H9 (cell line): Measurements from ENCODE around the gene PDE7B. TPM values are rescaled to one million over a fixed set of nuclear protein-coding genes. Genes with fewer than 3 reads are reported as not detected.

Experiments
- DNase-seq: peaks from one replicate; pipeline ENCODE4 v3.0.0-alpha.2; 2017
- H2AFZ ChIP-seq: one replicate; pipeline ENCODE4 v1.6.1; 2013; ENCODE audit warnings: mild to moderate bottlenecking, low read length, control low read depth, moderate library complexity
- H2AK5ac ChIP-seq: 2 replicates; pipeline ENCODE4 v1.6.1; 2013; ENCODE audit warnings: low read length, control low read depth, mixed read lengths; ENCODE audit not compliant: insufficient read length
- H2BK120ac ChIP-seq: one replicate; pipeline ENCODE4 v1.6.1; 2013; ENCODE audit warnings: low read depth, mild to moderate bottlenecking, low read length, control low read depth, inconsistent platforms; ENCODE audit not compliant: poor library complexity, severe bottlenecking
- H2BK12ac ChIP-seq: 2 replicates; pipeline ENCODE4 v1.6.1; 2013; ENCODE audit warnings: low read length, control low read depth, mixed read lengths, low read depth; ENCODE audit not compliant: insufficient read length
- H2BK15ac ChIP-seq: 2 replicates; pipeline ENCODE4 v1.6.1; 2013; ENCODE audit warnings: low read depth, low read length, control low read depth
- H2BK20ac ChIP-seq: one replicate; pipeline ENCODE4 v1.6.1; 2013; ENCODE audit warnings: low read depth, mild to moderate bottlenecking, low read length, control low read depth, inconsistent platforms; ENCODE audit not compliant: poor library complexity, severe bottlenecking
- H2BK5ac ChIP-seq: 2 replicates; pipeline ENCODE4 v1.6.1; 2013; ENCODE audit warnings: low read length, control low read depth, mixed read lengths; ENCODE audit not compliant: insufficient read length
- H3K14ac ChIP-seq: 2 replicates; pipeline ENCODE4 v1.6.1; 2013; ENCODE audit warnings: low read length, control low read depth; ENCODE audit not compliant: insufficient read depth
- H3K18ac ChIP-seq: 2 replicates; pipeline ENCODE4 v1.6.1; 2013; ENCODE audit warnings: low read depth, mild to moderate bottlenecking, mixed read lengths, low read length, control low read depth; ENCODE audit not compliant: insufficient read length
- H3K23ac ChIP-seq: 2 replicates; pipeline ENCODE4 v1.6.1; 2013; ENCODE audit warnings: low read length, control low read depth, mixed read lengths, low read depth; ENCODE audit not compliant: insufficient read length
- H3K23me2 ChIP-seq: 2 replicates; pipeline ENCODE4 v1.6.1; 2013; ENCODE audit warnings: low read depth, mild to moderate bottlenecking, mixed read lengths, low read length, control low read depth; ENCODE audit not compliant: insufficient read length, poor library complexity, severe bottlenecking
- H3K27ac ChIP-seq: 2 replicates; pipeline ENCODE4 v1.5.1; 2013; ENCODE audit warnings: low read length, control low read depth, mixed read lengths, low read depth; ENCODE audit not compliant: insufficient read length
- H3K27me3 ChIP-seq: 2 replicates; pipeline ENCODE4 v1.6.1; 2013; ENCODE audit warnings: low read length, control low read depth, inconsistent platforms; ENCODE audit not compliant: insufficient read depth
- H3K4ac ChIP-seq: 2 replicates; pipeline ENCODE4 v1.6.1; 2013; ENCODE audit warnings: low read depth, mild to moderate bottlenecking, control low read depth, inconsistent platforms, low read length, moderate library complexity
- H3K4me1 ChIP-seq: 2 replicates; pipeline ENCODE4 v1.6.1; 2013; ENCODE audit warnings: low read length, control low read depth, inconsistent platforms; ENCODE audit not compliant: insufficient read depth
- H3K4me2 ChIP-seq: 2 replicates; pipeline ENCODE4 v1.6.1; 2013; ENCODE audit warnings: low read length, control low read depth, mixed read lengths; ENCODE audit not compliant: insufficient read length, insufficient read depth
- H3K56ac ChIP-seq: 2 replicates; pipeline ENCODE4 v1.6.1; 2013; ENCODE audit warnings: low read depth, mild to moderate bottlenecking, mixed read lengths, low read length, control low read depth; ENCODE audit not compliant: insufficient read length
- H3K79me1 ChIP-seq: 2 replicates; pipeline ENCODE4 v1.6.1; 2013; ENCODE audit warnings: low read depth, mild to moderate bottlenecking, moderate library complexity, low read length, control low read depth, inconsistent platforms; ENCODE audit not compliant: insufficient read depth, poor library complexity, severe bottlenecking
- H3K79me2 ChIP-seq: 2 replicates; pipeline ENCODE4 v1.6.1; 2013; ENCODE audit warnings: low read length, control low read depth, inconsistent platforms; ENCODE audit not compliant: insufficient read depth
- H3K9ac ChIP-seq: 2 replicates; pipeline ENCODE4 v1.6.1; 2013; ENCODE audit warnings: low read length, control low read depth, mixed read lengths; ENCODE audit not compliant: insufficient read length; ENCODE audit errors: extremely low read depth
- H3K9me3 ChIP-seq: one replicate; pipeline ENCODE4 v1.6.1; 2013; ENCODE audit warnings: low read depth, low read length, inconsistent platforms; ENCODE audit not compliant: control insufficient read depth
- H3T11ph ChIP-seq: one replicate; pipeline ENCODE4 v1.6.1; 2013; ENCODE audit warnings: mild to moderate bottlenecking, low read length, control low read depth, inconsistent platforms
- H4K20me1 ChIP-seq: one replicate; pipeline ENCODE4 v1.6.1; 2013; ENCODE audit not compliant: control insufficient read depth, insufficient read length, insufficient read depth
- H4K5ac ChIP-seq: 2 replicates; pipeline ENCODE4 v1.6.1; 2013; ENCODE audit warnings: low read depth, mild to moderate bottlenecking, mixed read lengths, low read length, control low read depth; ENCODE audit not compliant: insufficient read length
- H4K8ac ChIP-seq: replicated peaks from 2 replicates; pipeline ENCODE4 v1.6.1; 2013; ENCODE audit warnings: low read length, control low read depth, mixed read lengths, low read depth; ENCODE audit not compliant: insufficient read length
- H4K91ac ChIP-seq: 2 replicates; pipeline ENCODE4 v1.6.1; 2013; ENCODE audit warnings: low read depth, mild to moderate bottlenecking, moderate library complexity, mixed read lengths, low read length, control low read depth; ENCODE audit not compliant: insufficient read length
- H3K27ac Mint-ChIP-seq, 3 experiments: 2 replicates in 2 of 3; 3 replicates in 1 of 3; pipeline ENCODE4 v1.8.0; 2020 to 2021; ENCODE audit warnings: mixed read lengths in 3 of 3, mild to moderate bottlenecking in 1 of 3, moderate library complexity in 1 of 3
- H3K27me3 Mint-ChIP-seq: 2 replicates; pipeline ENCODE4 v1.8.0; 2021; ENCODE audit warnings: low read depth, mild to moderate bottlenecking, moderate library complexity, mixed read lengths
- H3K36me3 Mint-ChIP-seq, 3 experiments: 2 replicates in 2 of 3; 3 replicates in 1 of 3; pipeline ENCODE4 v1.8.0; 2020 to 2021; ENCODE audit warnings: low read depth in 3 of 3, mixed read lengths in 3 of 3; ENCODE audit not compliant: insufficient read depth in 1 of 3
- H3K4me1 Mint-ChIP-seq, 2 experiments: 2 replicates each; pipeline ENCODE4 v1.8.0; 2020; ENCODE audit warnings: mixed read lengths in 2 of 2
- H3K4me3 Mint-ChIP-seq, 2 experiments: 2 replicates in 1 of 2; 3 replicates in 1 of 2; pipeline ENCODE4 v1.8.0; 2020 to 2021; ENCODE audit warnings: mild to moderate bottlenecking in 2 of 2, mixed read lengths in 2 of 2, moderate library complexity in 1 of 2
- H3K9me3 Mint-ChIP-seq, 2 experiments: 2 replicates in 1 of 2; 3 replicates in 1 of 2; pipeline ENCODE4 v1.8.0; 2020; ENCODE audit warnings: mild to moderate bottlenecking in 2 of 2, mixed read lengths in 2 of 2, moderate library complexity in 1 of 2
- CTCF ChIP-seq: fragments of 200-600 bp; sonication (generic); conservative IDR thresholded peaks from 3 replicates; pipeline ENCODE4 v1.8.0; 2021; ENCODE audit warnings: antibody characterized with exemption, mild to moderate bottlenecking
- WGBS: extraction: QIAGEN DNeasy Blood & Tissue Kit; methylation state at CpG from one replicate; pipeline ENCODE4 v1.1.7; 2013; ENCODE audit warnings: missing lambda C conversion rate, low lambda C conversion rate, mixed read lengths; ENCODE audit not compliant: insufficient read length; ENCODE audit errors: extremely low coverage; 5-methylcytosine and 5-hydroxymethylcytosine counted together
- total RNA-seq: library from RNA; stranded (reverse); gene quantifications from 2 replicates; pipeline ENCODE4 v1.2.1, GENCODE V29; 2021

Gene PDE7B
- total RNA-seq, 1 experiment from 2014 or later, result not detected

DNA sequence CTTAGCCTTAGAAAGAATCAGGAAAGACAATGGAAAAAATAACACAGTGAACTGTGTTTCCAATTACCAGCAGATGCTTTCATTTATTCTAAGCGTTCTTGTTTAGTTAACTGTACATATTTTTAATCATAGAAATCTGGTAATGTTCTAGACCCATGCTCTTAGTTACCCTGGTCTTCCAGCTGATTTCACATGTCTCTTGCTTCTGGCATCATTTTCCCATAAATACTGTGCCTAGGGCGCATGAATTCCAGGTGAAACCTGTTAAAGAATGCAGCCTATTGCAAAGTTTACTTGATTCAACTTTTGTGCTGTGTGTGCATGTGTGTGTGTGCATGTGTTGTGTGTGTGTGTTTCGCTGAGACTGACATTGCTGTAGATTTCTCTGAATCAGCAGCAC lies 178.6 kb downstream of the PDE7B start:
- TF ChIP-seq CTCF, result no peak
- Histone ChIP-seq H3K14ac (no peak overlapping the region), H3K79me2 (no peaks in the 10 kb centered on the region), H2BK5ac (no peak overlapping the region), H4K20me1 (no peaks in the 10 kb centered on the region), H3K27ac (no peak overlapping the region), H3K9ac (no peak overlapping the region), H3K23ac (no peak overlapping the region), H3K18ac (no peak overlapping the region), H3T11ph (no peak overlapping the region), H3K4ac (no peak overlapping the region), H2AK5ac (no peak overlapping the region), H2AFZ (no peak overlapping the region), H3K27me3 (no peaks in the 10 kb centered on the region), H4K91ac (no peak overlapping the region), H4K5ac (no peak overlapping the region), H3K56ac (no peak overlapping the region), H3K9me3 (no peaks in the 10 kb centered on the region), H2BK120ac (no peak overlapping the region), H2BK20ac (no peak overlapping the region), H3K79me1 (no peaks in the 10 kb centered on the region), H4K8ac (no peak overlapping the region), H3K23me2 (no peaks in the 10 kb centered on the region), H3K4me1 (no peaks in the 10 kb centered on the region; the same call in 1 of the 2 replicates), H2BK15ac (no peak overlapping the region), H3K4me2 (no peak overlapping the region), H2BK12ac (no peak overlapping the region)
- no peak for DNase-seq
- Mint-ChIP-seq H3K4me3 (no peak overlapping the region), H3K27me3 (no peaks in the 10 kb centered on the region; the same call in 1 of the 2 replicates), H3K9me3 (no peaks in the 10 kb centered on the region), H3K27ac (no peak overlapping the region), H3K36me3 (no peaks in the 10 kb centered on the region), H3K4me1 (no peaks in the 10 kb centered on the region)
- no CpG with 5 or more reads among the region's 3 CpGs for WGBS
